Ishikawa (cell line): ENCODE data around the gene BTBD9.

ENCODE experiments used
- CEBPB ChIP-seq: IDR thresholded peaks from 2 replicates; pipeline ENCODE4 v1.6.1; 2012
- CREB1 ChIP-seq: IDR thresholded peaks from 2 replicates; pipeline ENCODE4 v1.6.1; 2012; ENCODE audit warnings: low read depth
- EGR1 ChIP-seq: IDR thresholded peaks from 2 replicates; pipeline ENCODE4 v1.6.1; 2012
- EP300 ChIP-seq: IDR thresholded peaks from 2 replicates; pipeline ENCODE4 v1.6.1; 2012; ENCODE audit warnings: borderline replicate concordance
- FOXM1 ChIP-seq: IDR thresholded peaks from 2 replicates; pipeline ENCODE4 v1.6.1; 2012; ENCODE audit warnings: low read depth, borderline replicate concordance
- MAX ChIP-seq: IDR thresholded peaks from 2 replicates; pipeline ENCODE4 v1.6.1; 2012
- NFIC ChIP-seq: IDR thresholded peaks from 2 replicates; pipeline ENCODE4 v1.6.1; 2012
- RAD21 ChIP-seq: IDR thresholded peaks from 2 replicates; pipeline ENCODE4 v1.6.1; 2012; ENCODE audit warnings: low read depth
- REST ChIP-seq: IDR thresholded peaks from 2 replicates; pipeline ENCODE4 v1.6.1; 2012; ENCODE audit warnings: low read depth, mild to moderate bottlenecking
- TAF1 ChIP-seq: IDR thresholded peaks from 2 replicates; pipeline ENCODE4 v1.6.1; 2012; ENCODE audit warnings: low read depth, mild to moderate bottlenecking
- TCF12 ChIP-seq: IDR thresholded peaks from 2 replicates; pipeline ENCODE4 v1.6.1; 2012; ENCODE audit warnings: low read depth
- TEAD4 ChIP-seq: IDR thresholded peaks from 2 replicates; pipeline ENCODE4 v1.6.1; 2012
- USF1 ChIP-seq: IDR thresholded peaks from 2 replicates; pipeline ENCODE4 v1.6.1; 2012
- YY1 ChIP-seq: IDR thresholded peaks from 2 replicates; pipeline ENCODE4 v1.6.1; 2012; ENCODE audit warnings: low read depth
- ZBTB7A ChIP-seq: IDR thresholded peaks from 2 replicates; pipeline ENCODE4 v1.6.1; 2012; ENCODE audit warnings: low read depth

The BTBD9 gene

GRCh38 chr6:38564301-38564700 lies 75.4 kb downstream of the BTBD9 start:
- TF ChIP-seq REST, result no peak
- TF ChIP-seq ZBTB7A, result no peak
- no peak for TF ChIP-seq FOXM1
- no peak for TF ChIP-seq CREB1
- TF ChIP-seq MAX, result no peak
- TF ChIP-seq NFIC, result no peak
- TF ChIP-seq USF1, result no peak
- TF ChIP-seq YY1, result no peak
- no peak for TF ChIP-seq TCF12

- TF ChIP-seq ZBTB7A, result no peak
- no peak for TF ChIP-seq MAX
- no peak for TF ChIP-seq TAF1
- no peak for TF ChIP-seq YY1
- TF ChIP-seq CREB1, result no peak
- no peak for TF ChIP-seq EGR1
- TF ChIP-seq USF1, result no peak
- TF ChIP-seq TEAD4, result no peak
- TF ChIP-seq CEBPB, result no peak
- TF ChIP-seq TCF12, result no peak
- no peak for TF ChIP-seq FOXM1
- TF ChIP-seq NFIC, result no peak
Observed at GRCh38 chr6:38555606-38556005, 84.1 kb downstream of the BTBD9 start.

- no peak for TF ChIP-seq REST
- TF ChIP-seq YY1, result no peak
- no peak for TF ChIP-seq CEBPB
- no peak for TF ChIP-seq TAF1
- TF ChIP-seq CREB1, result no peak
- no peak for TF ChIP-seq NFIC
- no peak for TF ChIP-seq MAX
- no peak for TF ChIP-seq TCF12
- no peak for TF ChIP-seq EGR1
- no peak for TF ChIP-seq USF1
- TF ChIP-seq RAD21, result no peak
- TF ChIP-seq EP300, result no peak
- TF ChIP-seq FOXM1, result no peak
- TF ChIP-seq TEAD4, result no peak
- TF ChIP-seq ZBTB7A, result no peak
Observed at GRCh38 chr6:38554700-38555413, 84.9 kb downstream of the BTBD9 start.

GRCh38 chr6:38554014-38554413 lies 85.7 kb downstream of the BTBD9 start:
- TF ChIP-seq USF1 (no peak), FOXM1 (no peak), TCF12 (no peak), ZBTB7A (no peak), MAX (no peak), TEAD4 (no peak), REST (no peak), EGR1 (no peak), EP300 (no peak), CEBPB (no peak), YY1 (no peak), TAF1 (no peak), NFIC (no peak), CREB1 (no peak), RAD21 (no peak)
